Measurements from ENCODE around the gene CDK13. TPM values are rescaled to one million over a fixed set of nuclear protein-coding genes. Genes with fewer than 3 reads are reported as not detected.

Gene CDK13
- total and polyA plus RNA-seq, 9 of the 15 experiments (the other 6 are each of a cell fraction or from before 2014, with no cell fraction given), result 9.8 to 46.1 (median 32.4) TPM

GRCh38 chr7:40147371-40148246 is 197.6 kb downstream of the CDK13 start (continued):
- TF ChIP-seq ATF3 (IDR thresholded peaks at IDR 0.05) (0 out of 2 replicates have a peak, but pooled peaks have one; percentile 7), ATF3 (CRISPR knock-in tag; conservative IDR thresholded peaks at IDR 0.05) (no peak), STAG1 (CRISPR knock-in tag; IDR thresholded peaks at IDR 0.05; ENCODE audit: borderline replicate concordance) (no peak), SNAPC5 (CRISPR knock-in tag; IDR thresholded peaks at IDR 0.05) (no peak), ID3 (CRISPR knock-in tag; IDR thresholded peaks at IDR 0.05) (no peak), ID3 (tag; IDR thresholded peaks at IDR 0.05) (no peak), ZNF24 (IDR thresholded peaks at IDR 0.05) (no peak), CTCF (IDR thresholded peaks at IDR 0.05 in 2 of 3, conservative IDR thresholded peaks at IDR 0.05 in 1 of 3; ENCODE audit: insufficient read depth in 2 of 3, low read depth in 1 of 3, low read length in 3 of 3) (0 out of 6 replicates have a peak, but pooled peaks of 1 of the 3 experiments have one; percentile 6), ZNF263 (CRISPR knock-in tag; IDR thresholded peaks at IDR 0.05; ENCODE audit: borderline replicate concordance) (no peak), KAT7 (CRISPR knock-in tag; IDR thresholded peaks at IDR 0.05; ENCODE audit: borderline replicate concordance) (no peak), RBM15 (IDR thresholded peaks at IDR 0.05; ENCODE audit: insufficient read depth, low read length) (no peak), STAT5B (CRISPR knock-in tag; IDR thresholded peaks at IDR 0.05) (no peak), ARID3A (IDR thresholded peaks at IDR 0.05; ENCODE audit: borderline replicate concordance, low read depth, low read length) (no peak)
- TF ChIP-seq, protein P1, sequence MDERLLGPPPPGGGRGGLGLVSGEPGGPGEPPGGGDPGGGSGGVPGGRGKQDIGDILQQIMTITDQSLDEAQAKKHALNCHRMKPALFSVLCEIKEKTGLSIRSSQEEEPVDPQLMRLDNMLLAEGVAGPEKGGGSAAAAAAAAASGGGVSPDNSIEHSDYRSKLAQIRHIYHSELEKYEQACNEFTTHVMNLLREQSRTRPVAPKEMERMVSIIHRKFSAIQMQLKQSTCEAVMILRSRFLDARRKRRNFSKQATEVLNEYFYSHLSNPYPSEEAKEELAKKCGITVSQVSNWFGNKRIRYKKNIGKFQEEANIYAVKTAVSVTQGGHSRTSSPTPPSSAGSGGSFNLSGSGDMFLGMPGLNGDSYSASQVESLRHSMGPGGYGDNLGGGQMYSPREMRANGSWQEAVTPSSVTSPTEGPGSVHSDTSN (CRISPR knock-in tag; IDR thresholded peaks at IDR 0.05; ENCODE audit: low read depth), result no peak
- TF ChIP-seq, protein P1 (tag; conservative IDR thresholded peaks at IDR 0.05; ENCODE audit: low read depth), result 0 out of 2 replicates have a peak, but pooled peaks have one; percentile 20
